T47D (cell line): Measurements from ENCODE around the gene ASCC1.
A peak's percentile ranks its signal among the peaks of the same experiment; 100 is the strongest.
"Not testable (repeated sequence)": the region's sequence is repeated elsewhere in the genome, so short reads cannot be mapped to it uniquely, and the experiment has no call there.

Source experiments
- DNase-seq, 2 experiments: peaks; one replicate each; pipeline versions ENCODE4 v3.0.0 to v3.0.0-alpha.2; 2011 to 2012; ENCODE audit warnings: low read depth in 1 of 2, low spot score in 1 of 2
- JUND ChIP-seq: IDR thresholded peaks from 2 replicates; pipeline ENCODE4 v1.6.1; 2012; ENCODE audit warnings: low read depth
- in situ Hi-C: cut with HindIII; loops from 2 replicates; pipeline ENCODE4 v1.10.0; 2016; ENCODE audit warnings: low sequenced_read_pairs, low pct_unique_long_range_greater_than_20kb

The ASCC1 gene

DNA sequence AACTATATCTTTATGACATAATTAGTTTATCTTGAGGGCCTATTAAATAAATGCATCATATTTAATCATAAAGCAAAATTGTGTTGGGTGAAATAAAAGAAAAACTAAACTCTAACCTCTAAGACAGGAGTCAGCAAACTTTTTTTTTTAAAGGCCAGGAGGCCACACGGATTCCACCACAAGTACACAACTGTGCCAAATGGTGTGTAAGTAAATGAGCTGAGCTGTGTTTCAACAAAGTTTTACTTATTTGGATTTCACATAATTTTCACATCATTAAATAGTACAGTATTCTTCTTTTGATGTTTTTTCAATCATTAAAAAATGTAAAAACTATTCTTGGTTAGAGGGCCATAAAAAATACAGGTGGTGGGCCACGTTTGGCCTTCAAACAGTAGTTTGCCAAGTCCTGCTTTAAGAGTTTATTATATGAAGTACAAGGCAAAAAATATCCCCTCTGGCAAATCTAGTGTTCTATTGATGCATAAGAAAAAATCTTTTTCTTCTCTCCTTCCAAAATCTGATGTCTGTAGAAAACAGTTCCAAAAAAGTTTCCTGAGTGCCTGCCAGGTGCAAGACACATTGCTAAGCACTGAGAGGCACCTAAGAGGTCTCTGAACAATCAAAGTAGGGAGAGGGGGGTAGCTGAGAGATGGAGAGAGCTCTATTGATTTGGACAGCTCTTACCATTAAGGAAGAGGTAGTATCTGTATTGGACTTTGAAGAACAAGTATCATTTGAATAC, 101.2 kb downstream of the ASCC1 start:
- no peak for TF ChIP-seq JUND
- DNase-seq: no peak
- in situ Hi-C loops: no loop called here

DNA sequence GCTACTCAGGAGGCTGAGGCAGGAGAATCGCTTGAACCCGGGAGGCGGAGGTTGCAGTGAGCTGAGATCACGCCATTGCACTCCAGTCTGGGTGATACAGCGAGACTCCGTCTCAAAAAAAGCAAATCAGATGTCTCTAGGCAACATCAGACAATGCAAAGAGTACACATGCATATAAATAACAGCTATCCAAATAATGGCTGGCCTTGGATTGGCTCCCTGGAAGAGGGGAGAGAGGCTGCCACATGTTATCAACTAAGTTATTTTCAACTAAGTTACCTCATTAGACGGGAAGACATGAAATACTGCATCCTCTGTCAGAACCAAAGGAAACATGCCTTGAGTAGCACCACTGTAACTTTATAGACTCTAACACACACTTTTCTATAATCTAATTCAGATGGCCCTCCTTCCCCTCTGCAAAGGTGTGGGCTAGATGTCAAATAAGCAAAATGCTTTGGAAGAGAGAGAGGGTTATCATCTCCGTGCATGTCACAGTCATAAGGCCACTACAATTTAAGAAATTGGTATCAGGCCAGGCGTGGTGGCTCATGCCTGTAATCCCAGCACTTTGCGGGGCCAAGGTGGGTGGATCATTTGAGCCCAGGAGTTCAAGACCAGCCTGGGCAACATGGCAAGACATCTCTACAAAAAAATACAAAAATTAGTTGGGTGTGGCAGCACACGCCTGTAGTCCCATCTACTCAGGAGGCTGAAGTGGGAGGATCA, 105.2 kb downstream of the ASCC1 start:
- no peak for TF ChIP-seq JUND
- in situ Hi-C loops: no loop called here
- no peak for DNase-seq

DNA sequence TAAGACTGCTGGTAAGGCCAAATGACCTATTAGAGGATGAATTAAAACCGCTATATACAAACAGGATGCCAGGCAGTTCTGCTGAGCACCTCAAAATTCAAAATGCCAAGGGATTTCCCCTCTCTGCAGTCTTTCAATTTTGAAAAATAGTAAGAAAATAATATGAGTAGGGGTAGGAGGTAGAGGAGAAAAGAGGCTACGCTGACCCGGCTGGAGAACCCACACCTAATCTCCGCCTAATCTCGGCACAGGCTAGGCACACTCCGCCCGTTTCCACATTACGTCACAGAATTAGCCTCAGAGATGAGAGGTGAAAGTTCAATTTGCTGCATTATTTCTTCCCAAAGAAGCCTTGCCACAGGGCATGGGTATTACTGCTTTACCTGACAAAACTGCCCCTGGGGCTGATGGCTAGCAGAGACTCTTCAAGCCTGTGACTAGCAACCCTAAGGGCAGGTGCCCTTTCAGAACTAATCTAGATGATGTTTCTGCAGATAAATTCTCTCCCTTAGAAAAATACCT, 106.4 kb downstream of the ASCC1 start:
- in situ Hi-C loops: no loop called here
- TF ChIP-seq JUND: no peak
- no peak for DNase-seq

DNA sequence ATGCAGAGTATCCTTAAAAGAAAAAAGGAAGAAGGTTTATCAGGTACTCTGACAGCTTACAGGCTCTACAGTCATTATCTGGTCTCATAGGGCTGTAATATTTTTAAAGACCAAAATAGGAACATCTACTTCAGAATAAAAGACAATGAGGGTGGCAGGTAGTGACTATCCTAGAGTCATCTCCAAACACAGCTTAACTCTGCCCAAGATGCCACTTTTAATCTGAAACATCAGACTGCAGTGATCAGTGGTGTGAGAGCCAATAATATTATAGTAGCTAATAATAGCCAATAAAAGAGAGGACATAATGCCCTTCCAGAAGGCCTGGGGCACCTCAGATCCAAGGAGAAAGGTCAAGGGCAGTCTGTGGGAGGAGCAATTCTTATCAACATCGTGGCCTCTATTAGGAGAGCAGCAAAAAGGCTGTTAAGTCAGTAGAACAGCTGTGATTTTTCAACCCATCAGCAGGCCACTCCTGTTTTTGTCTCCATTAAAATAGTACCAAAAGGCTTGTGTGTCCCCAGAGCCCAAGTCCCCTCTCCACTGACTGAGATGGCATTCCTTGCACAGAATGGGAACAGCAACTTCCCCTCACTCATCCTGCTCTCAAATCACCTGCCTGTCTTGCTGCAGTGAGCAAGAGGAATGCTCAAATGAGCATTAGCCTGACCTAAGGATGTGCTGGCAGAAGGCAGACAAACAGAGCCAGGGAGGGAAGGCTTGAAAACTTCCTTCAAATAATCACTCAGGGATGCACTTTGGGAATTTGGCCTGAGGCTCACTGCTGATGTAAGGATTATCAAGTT, 107.0 kb downstream of the ASCC1 start:
- no peak for TF ChIP-seq JUND
- DNase-seq: no peak
- in situ Hi-C loops: no loop called here

DNA sequence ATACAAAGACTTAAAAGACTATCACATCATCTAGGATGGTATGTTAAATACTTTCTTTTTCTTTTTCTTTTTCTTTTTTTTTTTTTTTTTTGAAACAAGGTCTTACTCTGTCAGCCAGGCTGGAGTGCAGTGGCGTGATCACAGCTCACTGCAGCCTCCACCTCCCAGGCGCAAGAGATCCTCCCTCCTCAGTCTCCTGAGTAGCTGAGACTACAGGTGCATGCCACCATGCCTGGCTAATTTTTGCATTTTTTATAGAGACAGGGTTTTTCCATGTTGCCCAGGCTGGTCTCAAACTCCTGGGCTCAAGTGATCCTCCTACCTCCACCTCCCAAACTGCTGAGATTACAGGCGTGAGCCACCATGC, 108.1 kb downstream of the ASCC1 start:
- DNase-seq, in situ Hi-C loops: not testable (repeated sequence)

DNA sequence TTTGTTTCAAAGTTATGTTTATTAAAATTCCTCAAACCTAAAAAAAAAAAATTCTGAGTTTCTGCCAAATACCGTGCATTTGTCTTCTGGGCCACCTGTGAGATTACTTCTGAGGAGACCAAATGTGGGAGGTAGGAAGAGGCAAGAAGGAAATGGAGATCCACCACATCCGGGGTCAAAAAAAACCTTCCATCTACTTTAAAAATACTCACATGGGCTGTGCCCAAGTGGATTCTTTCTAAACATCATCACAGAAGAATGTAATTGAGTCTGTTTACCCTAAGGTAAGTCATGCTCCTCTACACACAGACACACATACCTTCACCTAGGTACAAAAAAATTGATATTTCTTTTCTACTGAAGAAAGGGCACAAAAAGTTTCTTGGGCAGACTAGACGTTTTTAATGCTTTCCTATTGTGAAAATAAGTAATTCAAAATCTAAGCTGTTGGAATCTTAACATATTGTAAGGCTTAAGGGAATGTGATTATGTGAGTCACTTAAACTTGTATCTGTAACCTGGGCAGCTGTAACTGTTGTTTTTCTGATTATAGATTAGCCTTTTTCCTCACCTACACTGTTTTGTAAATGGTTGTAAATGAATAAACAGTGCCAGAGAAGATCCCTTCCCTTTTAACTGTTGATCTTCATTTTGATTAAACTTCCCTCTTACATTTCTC, 108.6 kb downstream of the ASCC1 start:
- DNase-seq: peak in 1 of 2 experiments; percentile 60
- no peak for TF ChIP-seq JUND
- in situ Hi-C loops: no loop called here

DNA sequence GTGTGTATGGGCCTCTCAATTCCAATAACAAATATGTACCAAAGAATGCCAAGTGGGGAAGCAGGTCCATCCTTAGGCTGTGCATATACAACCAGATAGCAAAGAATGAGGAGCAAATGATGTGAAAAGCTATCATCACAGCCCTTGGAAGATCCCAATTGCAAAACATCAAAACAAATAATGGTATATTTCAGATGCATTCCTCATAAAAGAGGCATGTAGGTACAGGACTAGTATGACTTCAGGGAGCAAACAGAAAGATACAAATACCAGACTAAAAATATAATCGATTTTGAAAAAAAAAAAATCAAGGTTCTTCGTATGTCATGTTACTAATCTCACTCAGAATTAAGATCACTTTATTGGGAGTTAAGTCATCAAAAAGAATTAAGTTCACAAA, 109.2 kb downstream of the ASCC1 start:
- no peak for TF ChIP-seq JUND
- DNase-seq: no peak
- in situ Hi-C loops: no loop called here

DNA sequence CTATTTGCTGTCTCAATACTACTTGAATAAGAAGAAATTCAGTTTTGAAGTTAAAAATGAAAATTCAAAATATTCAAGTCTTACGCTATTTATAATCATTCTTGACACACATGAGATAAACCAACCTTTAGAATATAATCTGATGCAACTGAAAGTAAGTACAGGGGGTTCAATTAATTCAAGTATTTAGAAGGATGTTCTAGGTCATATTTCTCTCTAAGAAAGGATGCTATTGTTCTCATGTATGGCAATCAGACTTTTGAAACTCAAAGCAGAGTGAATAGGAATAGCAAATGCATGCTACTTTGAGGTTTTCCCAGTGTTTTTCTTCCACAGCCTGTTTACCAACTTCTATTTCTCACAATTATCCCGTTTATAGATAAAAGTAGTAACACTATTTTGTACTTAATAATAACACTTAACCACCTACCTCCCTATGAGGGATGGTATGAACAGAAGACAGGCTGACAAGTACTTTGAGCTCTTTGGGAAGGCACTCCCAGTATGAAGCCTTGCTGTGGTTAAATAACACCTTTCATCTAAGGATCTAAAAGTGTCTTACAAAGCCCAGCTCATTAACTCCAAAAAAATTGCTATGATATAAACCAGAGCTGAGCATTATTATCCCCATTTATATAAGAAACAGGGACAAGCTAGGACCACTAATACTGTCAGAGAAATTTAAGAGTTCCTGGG, 109.8 kb downstream of the ASCC1 start:
- no peak for TF ChIP-seq JUND
- in situ Hi-C loops: no loop called here
- no peak for DNase-seq

DNA sequence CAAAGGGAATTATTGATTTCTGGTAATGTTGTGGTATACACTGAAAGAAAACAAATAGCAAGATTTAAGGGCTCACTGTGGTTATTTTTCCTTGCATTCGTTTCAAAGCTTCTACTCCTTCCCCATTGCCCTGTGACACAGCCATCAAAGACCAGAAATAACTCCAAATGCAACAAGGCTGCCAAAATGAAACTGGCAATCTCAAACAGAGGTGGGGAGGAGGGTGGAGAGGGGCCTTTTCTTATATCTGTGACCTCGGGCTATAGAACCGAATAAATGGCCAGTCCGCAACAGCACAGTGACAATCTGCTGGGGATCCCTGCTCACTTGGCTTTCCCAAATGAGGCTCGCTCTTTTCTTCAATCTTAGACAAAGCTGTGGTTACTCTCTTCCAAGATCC, 110.4 kb downstream of the ASCC1 start:
- TF ChIP-seq JUND: no peak
- no peak for DNase-seq
- in situ Hi-C loops: no loop called here

DNA sequence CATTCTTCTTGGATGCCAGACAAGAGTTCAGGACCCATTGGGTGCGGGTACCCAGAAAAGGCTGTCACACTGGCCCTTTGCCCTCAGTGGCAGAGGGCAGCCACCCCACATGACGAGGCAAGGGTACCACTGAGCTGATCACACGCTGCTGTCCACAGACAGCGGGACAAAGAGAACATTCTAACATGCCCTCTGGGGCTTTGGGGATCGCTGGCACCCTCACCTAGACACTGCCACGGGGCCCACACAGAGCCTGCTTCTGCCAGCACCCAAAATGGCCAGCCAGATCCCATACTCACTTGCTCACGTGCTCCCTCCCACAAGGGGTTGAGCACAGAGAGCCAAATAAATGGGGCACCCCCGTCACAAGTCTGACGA, 111.0 kb downstream of the ASCC1 start:
- in situ Hi-C loops: no loop called here
- no peak for DNase-seq
- no peak for TF ChIP-seq JUND

DNA sequence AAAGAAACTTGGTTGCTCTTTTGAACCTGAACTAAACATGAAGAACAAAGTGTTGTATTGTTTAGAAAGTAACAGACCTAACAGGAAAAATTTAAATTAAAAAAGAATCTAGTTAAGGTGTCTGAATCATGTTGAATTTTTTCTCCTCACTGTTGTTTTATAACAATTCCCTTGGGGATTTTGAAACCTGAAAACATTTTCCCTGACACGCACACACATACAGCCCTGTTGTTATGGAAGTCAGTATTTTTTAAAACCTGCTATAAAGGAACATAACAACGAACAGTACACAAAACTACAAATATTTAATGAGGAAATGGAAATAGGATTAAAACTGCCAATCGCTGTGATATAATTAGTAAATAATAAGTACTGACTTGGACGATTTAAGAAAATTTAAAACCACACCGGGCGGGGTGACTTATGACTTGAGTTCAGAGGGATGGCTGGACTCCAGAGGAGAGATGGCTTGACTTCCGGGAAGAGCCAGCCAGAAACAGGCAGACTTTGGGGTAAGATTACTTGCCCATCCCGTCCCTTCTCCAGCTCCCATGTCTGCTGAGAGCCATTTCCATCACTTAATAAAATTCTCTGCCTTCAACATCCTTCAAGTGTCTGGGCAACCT, 111.5 kb downstream of the ASCC1 start:
- in situ Hi-C loops: no loop called here
- no peak for TF ChIP-seq JUND

DNA sequence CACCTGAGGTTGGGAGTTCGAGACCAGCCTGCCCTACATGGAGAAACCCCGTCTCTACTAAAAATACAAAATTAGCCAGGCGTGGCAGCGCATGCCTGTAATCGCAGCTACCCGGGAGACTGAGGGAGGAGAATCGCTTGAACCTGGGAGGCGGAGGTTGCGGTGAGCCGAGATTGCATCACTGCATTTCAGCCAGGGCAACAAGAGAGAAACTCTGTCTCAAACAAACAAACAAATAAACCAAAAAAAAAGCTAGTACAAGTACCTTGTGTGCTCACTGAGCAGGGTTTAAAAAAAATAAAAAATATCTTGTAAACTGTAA, 116.5 kb downstream of the ASCC1 start:
- in situ Hi-C loops: no loop called here
- TF ChIP-seq JUND: no peak
- no peak for DNase-seq

More for the DNA sequence above, 111.5 kb downstream of the ASCC1 start:
- DNase-seq: no peak
